VCaP (cell line): ENCODE results near the gene TENT4A.

Experiments
- H3K27ac ChIP-seq: fragments of 450-650 bp; 2 replicates; pipeline ENCODE4 v1.5.1; 2017
- CTCF ChIP-seq: fragments of 450-650 bp; conservative IDR thresholded peaks from 2 replicates; pipeline ENCODE4 v1.5.1; 2017; ENCODE audit warnings: mild to moderate bottlenecking, moderate library complexity

Gene TENT4A

GRCh38 chr5:6705959-6706358, 7.3 kb upstream of the TENT4A start:
- no peak for TF ChIP-seq CTCF
- no peak overlapping the region for H3K27ac ChIP-seq

- no peak overlapping the region for H3K27ac ChIP-seq
- TF ChIP-seq CTCF: no peak
Observed at GRCh38 chr5:6707852-6708251, 5.4 kb upstream of the TENT4A start.

- no peak overlapping the region for H3K27ac ChIP-seq
- TF ChIP-seq CTCF: no peak
Observed at GRCh38 chr5:6708814-6709213, 4.4 kb upstream of the TENT4A start.

- no peak overlapping the region for H3K27ac ChIP-seq
- no peak for TF ChIP-seq CTCF
Observed at GRCh38 chr5:6710070-6710469, 3.2 kb upstream of the TENT4A start.

- no peak for TF ChIP-seq CTCF
- H3K27ac ChIP-seq: no peak overlapping the region; the same call in 1 of the 2 replicates
Observed at GRCh38 chr5:6710551-6711318, 2.5 kb upstream of the TENT4A start.

- peak overlapping the region; percentile 98 for H3K27ac ChIP-seq
- no peak for TF ChIP-seq CTCF
Observed at GRCh38 chr5:6711409-6712141, 1.7 kb upstream of the TENT4A start.

- TF ChIP-seq CTCF: peak; percentile 27
- H3K27ac ChIP-seq: peak overlapping the region; percentile 98
Observed at GRCh38 chr5:6712142-6712576, 1.1 kb upstream of the TENT4A start.
